Esophagus (tissue), 2 donors: ENCODE results near the gene AIFM3. TPM values are rescaled to one million over a fixed set of nuclear protein-coding genes. Genes with fewer than 3 reads are reported as not detected.

Experiments
- polyA plus RNA-seq, 2 donors: library from polyadenylated mRNA; stranded (reverse); fragments of 200-250 nt; gene quantifications; one replicate each; pipeline ENCODE4 v1.2.3, GENCODE V29; 2013
- donor health status: healthy with polysubstance abuse.
- donor health status: Bipolar disorder and iron deficiency.

AIFM3 gene
- polyA plus RNA-seq, 2 donors = 1.1 to 1.7 TPM

Other genes with a start within 250 kb of the AIFM3 start
- under 1 TPM; 0.06 to 0.20 TPM for gene SERPIND1, start 193.1 kb upstream of the AIFM3 start, polyA plus RNA-seq
- gene PI4KA, start 108.4 kb upstream of the AIFM3 start, polyA plus RNA-seq = 10 to 100 TPM; 21.4 to 22.8 TPM
- gene SNAP29, start 108.2 kb upstream of the AIFM3 start, polyA plus RNA-seq = 10 to 100 TPM; 13.1 to 22.0 TPM
- 10 to 100 TPM; 17.6 to 18.7 TPM for gene CRKL, start 49.8 kb upstream of the AIFM3 start, polyA plus RNA-seq
- 10 to 100 TPM; 21.1 to 39.0 TPM for gene LZTR1, start 15.0 kb downstream of the AIFM3 start, polyA plus RNA-seq
- gene THAP7, start 34.9 kb downstream of the AIFM3 start, polyA plus RNA-seq = 10 to 100 TPM; 21.0 to 28.2 TPM
- under 1 TPM; 0.16 to 0.29 TPM for gene P2RX6, start 47.9 kb downstream of the AIFM3 start, polyA plus RNA-seq
- 1 to 10 TPM; 4.0 to 4.5 TPM for gene SLC7A4, start 65.3 kb downstream of the AIFM3 start, polyA plus RNA-seq
- under 1 TPM; 0.08 to 0.22 TPM for gene LRRC74B, start 78.7 kb downstream of the AIFM3 start, polyA plus RNA-seq